Stimulated activated CD4-positive, alpha-beta T cell treated with anti-CD3 and anti-CD28 coated beads, Interleukin-4, amount 100 ng/mL, for 1 hour (primary cell): ENCODE data around the gene CORO1A.
"Not testable (repeated sequence)": the region's sequence is repeated elsewhere in the genome, so short reads cannot be mapped to it uniquely, and the experiment has no call there.

ENCODE experiments used
- DNase-seq: peaks from one replicate; pipeline ENCODE4 v3.0.0-alpha.2; 2020

Gene CORO1A

GRCh38 chr16:30173054-30173453 is 10.3 kb upstream of the CORO1A start:
- no peak for DNase-seq

DNA sequence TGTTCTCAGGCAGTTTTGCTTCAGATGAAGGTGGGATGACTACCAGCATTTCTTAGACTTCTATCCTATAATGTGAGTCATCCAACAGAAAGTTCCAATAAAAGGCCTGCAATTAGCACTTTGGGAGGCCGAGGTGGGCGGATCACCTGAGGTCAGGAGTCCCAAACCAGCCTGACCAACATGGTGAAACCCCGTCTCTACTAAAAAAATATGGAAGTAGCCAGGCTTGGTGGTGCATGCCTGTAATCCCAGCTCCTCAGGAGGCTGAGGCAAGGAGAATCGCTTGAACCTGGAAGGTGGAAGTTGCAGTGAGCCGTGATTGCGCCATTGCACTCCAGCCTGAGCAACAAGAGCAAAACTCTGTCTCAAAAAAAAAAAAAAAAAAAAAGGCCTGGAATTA is 6.5 kb upstream of the CORO1A start:
- not testable (repeated sequence) for DNase-seq

- no peak for DNase-seq
Measured at GRCh38 chr16:30179195-30179594, 4.2 kb upstream of the CORO1A start.

GRCh38 chr16:30179931-30180330 is 3.5 kb upstream of the CORO1A start:
- no peak for DNase-seq

- DNase-seq: no peak
Measured at GRCh38 chr16:30180741-30181140, 2.7 kb upstream of the CORO1A start.

DNA sequence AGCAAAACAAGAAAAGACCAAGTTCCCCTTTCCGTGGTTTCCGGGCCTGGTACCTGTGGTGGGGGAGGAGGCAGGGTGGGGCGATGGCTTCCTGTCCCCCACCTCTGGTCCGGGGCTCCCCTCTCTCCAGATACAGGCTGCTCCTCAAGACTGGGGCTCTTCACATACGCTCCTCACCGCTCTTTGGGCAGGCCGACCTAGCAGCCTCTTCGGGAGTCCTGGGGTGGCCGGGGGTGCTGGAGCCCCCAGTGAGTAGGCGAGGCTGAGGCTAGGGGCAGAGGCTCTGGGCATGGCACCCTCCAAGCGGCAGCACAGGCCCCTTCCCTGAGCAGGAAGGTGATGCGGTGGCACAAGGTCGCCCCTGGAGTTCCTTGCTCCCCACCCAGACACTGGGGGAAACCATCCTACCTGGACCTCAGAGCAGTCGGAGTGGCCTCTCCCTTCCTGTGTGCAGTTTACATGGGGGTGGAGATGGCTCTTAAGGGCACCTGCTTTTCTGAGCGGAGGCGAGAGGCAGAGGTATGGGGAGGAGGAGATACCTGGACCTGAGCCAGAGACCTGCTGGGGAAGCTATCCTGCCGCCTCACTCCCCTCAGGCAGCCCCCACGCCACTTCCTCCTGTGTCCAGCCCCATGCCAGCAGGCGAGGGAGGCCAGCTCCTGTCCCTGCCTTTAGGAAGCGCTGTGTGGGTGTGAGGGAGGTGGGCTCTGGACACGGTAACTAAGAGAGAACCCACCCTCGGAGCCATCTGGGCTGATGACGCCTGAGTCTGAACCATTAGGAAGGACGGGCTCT is 891 bp downstream of the CORO1A start:
- DNase-seq: peak; percentile 52

DNA sequence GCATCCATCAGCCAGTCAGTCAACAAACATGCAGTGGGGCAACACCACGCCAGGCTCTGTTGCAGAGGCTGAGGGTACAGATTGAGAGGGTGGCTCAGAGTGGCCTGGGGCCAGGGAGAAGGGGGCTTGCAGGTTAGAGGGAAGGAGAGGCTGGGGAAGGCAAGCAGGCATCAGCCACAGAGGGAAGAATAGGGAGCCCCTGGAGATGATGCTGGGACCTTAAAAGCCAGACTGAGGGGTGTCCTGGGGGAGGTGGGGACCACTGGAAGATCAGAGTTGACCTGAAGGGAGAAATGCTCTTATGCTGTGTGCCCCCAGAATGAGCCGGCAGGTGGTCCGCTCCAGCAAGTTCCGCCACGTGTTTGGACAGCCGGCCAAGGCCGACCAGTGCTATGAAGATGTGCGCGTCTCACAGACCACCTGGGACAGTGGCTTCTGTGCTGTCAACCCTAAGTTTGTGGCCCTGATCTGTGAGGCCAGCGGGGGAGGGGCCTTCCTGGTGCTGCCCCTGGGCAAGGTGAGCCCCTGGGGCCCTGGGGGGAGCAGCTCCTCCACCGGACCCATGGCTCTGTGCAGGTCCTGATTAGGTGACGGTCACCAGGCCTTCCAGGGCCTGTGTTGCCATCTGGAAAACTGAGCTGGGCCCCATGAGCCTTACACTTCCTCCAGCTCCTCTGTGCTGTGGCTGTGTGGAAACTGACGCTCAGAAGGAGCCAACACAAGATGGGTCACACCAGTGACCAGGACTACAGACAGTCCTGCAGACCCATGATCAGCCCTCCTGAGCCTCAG is 1.7 kb downstream of the CORO1A start:
- DNase-seq: peak; percentile 31

DNA sequence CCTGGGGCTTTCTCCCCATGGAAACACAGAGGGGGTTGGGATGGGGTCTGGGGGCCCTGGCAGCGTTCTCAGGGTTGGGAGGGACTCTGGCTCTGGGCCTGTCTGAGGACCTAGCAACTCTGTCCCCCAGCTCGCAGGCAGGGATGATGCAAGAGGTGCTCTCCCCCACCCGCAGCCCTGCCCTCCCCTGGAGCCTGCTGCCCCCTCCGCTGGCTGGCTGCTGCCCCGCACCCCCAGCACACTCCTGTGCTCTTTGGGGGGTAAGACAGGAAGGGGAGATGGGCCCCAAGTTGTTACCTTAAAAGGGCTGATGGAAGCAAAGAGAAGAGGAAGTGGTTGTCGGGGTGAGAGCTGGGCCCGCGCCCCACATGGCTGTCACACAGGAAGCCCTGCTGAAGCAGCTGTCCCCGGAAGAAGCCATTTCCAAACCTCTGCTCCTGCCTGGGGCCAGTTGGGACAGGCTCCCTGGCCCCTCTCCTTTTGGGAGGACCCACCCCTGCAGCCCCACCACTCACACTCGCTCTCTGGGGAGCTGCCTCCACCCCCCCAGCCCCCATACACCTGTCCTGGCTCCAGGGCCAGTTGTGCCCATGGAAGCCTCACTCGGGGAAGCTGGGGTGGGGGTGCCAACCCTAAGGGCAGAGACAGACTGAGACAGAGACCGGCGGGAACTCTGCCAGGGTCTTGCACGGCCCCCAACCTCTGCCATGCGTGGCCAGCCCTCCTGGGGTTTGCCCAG is 2.5 kb downstream of the CORO1A start:
- peak; percentile 72 for DNase-seq

DNA sequence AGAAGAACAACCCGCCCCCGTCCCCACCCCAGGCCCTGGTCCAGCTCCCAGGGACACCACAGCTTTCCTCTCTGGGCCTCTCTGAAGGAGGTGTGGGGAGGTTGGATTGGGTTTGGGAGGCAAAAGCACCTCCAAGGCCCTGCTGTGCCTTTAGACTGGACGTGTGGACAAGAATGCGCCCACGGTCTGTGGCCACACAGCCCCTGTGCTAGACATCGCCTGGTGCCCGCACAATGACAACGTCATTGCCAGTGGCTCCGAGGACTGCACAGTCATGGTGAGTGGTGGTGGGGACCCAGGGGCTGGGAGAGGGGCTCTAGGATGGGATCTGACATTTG is 3.0 kb downstream of the CORO1A start:
- no peak for DNase-seq

- DNase-seq: peak; percentile 94
Measured at GRCh38 chr16:30186782-30187555, 3.6 kb downstream of the CORO1A start.

GRCh38 chr16:30187556-30187865 is 4.1 kb downstream of the CORO1A start:
- DNase-seq: no peak

DNA sequence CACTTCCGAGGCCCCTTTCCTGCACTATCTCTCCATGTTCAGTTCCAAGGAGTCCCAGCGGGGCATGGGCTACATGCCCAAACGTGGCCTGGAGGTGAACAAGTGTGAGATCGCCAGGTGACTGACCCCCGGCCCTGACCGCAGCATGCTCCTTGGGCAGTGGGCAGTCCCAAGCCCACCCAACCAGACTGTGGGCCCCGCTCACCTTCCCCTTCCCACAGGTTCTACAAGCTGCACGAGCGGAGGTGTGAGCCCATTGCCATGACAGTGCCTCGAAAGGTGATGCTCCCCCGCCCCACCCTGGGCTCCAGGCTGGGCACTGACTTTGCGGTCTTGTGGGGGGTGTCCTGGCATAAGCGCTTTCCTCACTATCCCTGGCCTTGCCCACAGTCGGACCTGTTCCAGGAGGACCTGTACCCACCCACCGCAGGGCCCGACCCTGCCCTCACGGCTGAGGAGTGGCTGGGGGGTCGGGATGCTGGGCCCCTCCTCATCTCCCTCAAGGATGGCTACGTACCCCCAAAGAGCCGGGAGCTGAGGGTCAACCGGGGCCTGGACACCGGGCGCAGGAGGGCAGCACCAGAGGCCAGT is 4.7 kb downstream of the CORO1A start:
- peak; percentile 4 for DNase-seq

DNA sequence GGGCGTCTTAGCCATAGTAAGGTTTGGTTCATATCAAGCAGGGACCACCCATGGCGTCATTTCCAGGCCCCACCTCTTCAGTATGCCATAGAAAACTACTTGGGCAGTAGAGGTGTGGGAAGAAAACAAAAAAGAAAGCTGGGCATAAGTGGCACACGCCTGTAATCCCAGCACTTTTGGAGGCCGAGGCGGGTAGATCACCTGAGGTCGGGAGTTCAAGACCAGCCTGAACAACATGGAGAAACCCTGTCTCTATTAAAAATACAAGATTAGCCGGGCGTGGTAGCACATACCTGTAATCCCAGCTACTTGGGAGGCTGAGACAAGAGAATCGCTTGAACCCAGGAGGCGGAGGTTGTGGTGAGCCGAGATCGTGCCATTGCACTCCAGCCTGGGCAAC is 7.8 kb downstream of the CORO1A start:
- DNase-seq: not testable (repeated sequence)

GRCh38 chr16:30193098-30193497 is 9.7 kb downstream of the CORO1A start:
- not testable (repeated sequence) for DNase-seq

DNA sequence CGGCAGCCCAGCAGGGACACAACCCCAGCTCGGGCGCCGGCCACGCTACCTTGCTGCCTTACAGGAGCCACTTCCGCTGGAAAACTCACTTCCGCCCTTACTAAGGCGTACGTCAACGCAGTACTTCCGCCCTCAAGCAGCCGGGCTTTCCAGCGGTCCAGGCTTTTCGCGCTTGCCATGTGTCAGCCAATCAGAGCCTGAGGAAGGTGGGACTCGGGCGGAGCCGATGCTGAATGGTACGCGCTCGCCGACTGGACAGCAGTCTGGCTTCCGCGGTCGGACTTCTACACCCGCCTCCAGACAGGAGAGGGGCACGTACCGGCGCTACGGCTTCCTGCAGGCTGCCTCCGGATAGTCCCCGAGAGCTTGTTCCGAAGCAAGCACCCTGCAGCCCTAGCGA is 10.2 kb downstream of the CORO1A start, which contains the start of the genes BOLA2B and SLX1A:
Gene BOLA2B (minus strand): TSS at position 52 of the 400 bp plus-strand sequence. CDS start 71 bp downstream, outside the sequence.
Gene SLX1A (plus strand): TSS at position 261 of the 400 bp plus-strand sequence. CDS start 210 bp downstream, outside the sequence.
- DNase-seq: not testable (repeated sequence)

GRCh38 chr16:30194172-30194925 is 10.9 kb downstream of the CORO1A start:
- DNase-seq: not testable (repeated sequence)

GRCh38 chr16:30197001-30197400 is 13.6 kb downstream of the CORO1A start:
- DNase-seq: not testable (repeated sequence)

DNA sequence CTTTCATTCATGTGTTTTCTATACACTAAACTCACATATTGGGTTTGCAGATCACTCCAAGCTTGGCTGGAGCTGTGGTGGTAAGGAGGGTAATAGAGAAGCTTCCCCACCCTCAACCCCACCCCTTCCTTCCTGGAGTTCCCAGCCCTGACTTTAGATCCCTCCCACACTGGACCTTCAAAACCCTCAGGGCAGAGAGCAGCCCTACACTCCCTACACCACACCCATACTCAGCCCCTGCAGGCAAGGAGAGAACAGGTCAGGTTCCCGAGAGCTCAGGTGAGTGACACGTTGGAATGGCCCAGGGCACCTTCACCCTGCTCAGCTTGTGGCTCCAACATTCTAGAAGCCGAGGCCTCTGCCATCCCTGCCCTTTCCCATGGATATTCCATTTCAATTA is 15.6 kb downstream of the CORO1A start, which contains the start of gene SULT1A3:
Gene SULT1A3 (plus strand): TSS at position 207 of the 400 bp plus-strand sequence. CDS start 1,474 bp downstream, outside the sequence.
- not testable (repeated sequence) for DNase-seq

- DNase-seq: not testable (repeated sequence)
Measured at GRCh38 chr16:30199608-30200343, 16.4 kb downstream of the CORO1A start.

DNA sequence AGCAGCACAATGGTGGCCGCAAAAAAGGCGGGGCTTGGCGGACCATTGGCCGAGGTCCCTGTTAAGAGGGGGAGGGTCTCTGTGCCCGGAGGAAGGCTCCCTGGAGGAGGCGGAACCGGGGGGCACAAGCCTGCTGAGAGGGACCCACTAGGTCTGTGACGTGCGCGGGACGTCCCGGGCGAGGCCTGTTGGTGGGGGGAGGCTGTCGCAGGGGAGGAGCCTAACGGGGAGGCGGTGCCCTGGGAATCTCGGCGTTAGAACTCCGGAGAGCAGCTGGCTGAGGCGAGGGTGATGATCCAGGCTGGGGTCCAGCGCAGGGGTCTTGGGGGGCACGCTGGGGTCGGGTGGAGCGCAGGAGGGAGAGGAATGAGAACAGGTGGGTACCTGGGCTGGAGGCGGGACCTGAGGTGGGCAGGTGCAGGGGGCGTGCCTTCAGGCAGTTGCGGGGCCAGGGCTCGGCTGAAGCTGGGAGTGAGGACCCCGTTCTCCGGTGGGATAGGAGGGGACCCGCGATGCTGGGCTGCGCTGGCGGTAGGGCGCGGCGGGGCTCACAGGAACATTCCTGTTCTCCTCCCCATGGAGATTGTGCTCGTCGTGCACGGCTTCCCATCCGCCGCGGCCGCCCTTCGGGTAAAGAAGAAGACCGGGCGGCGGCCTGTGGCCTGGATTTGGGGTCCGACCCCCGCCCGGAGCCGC is 22.3 kb downstream of the CORO1A start:
- DNase-seq: not testable (repeated sequence)
